Activated CD4-positive, alpha-beta T cell treated with anti-CD3 and anti-CD28 coated beads for 36 hours (primary cell): Measurements from ENCODE around the gene SELENOW. TPM values are rescaled to one million over a fixed set of nuclear protein-coding genes. Genes with fewer than 3 reads are reported as not detected.

Experiments used
- ATAC-seq: fragments of 200-7000 bp; cut with Tn5 transposase; one replicate; pipeline ENCODE4 v1.10.0; 2021; ENCODE audit warnings: mild to moderate bottlenecking, moderate library complexity
- CTCF ChIA-PET: fragments of 350-600 bp; sonication (Branson Sonifier 250); formaldehyde crosslinking; loops from one replicate; lab custom pipeline; 2021; ENCODE audit warnings: antibody characterized with exemption; lab: Charles Lee
- POLR2A ChIA-PET: fragments of 350-600 bp; sonication (Branson Sonifier 250); formaldehyde crosslinking; loops from one replicate; lab custom pipeline; 2021; ENCODE audit warnings: antibody characterized with exemption, inconsistent platforms; lab: Charles Lee
- DNase-seq: peaks from one replicate; pipeline ENCODE4 v3.0.0-alpha.2; 2020
- H3K27ac Mint-ChIP-seq: one replicate; pipeline ENCODE4 v1.8.0; 2021; ENCODE audit warnings: mixed read lengths
- H3K27me3 Mint-ChIP-seq: one replicate; pipeline ENCODE4 v1.8.0; 2021; ENCODE audit warnings: mixed read lengths
- H3K36me3 Mint-ChIP-seq: one replicate; pipeline ENCODE4 v1.8.0; 2021; ENCODE audit warnings: low read depth, mixed read lengths
- H3K4me1 Mint-ChIP-seq: one replicate; pipeline ENCODE4 v1.8.0; 2021; ENCODE audit warnings: mixed read lengths
- H3K4me3 Mint-ChIP-seq: one replicate; pipeline ENCODE4 v1.8.0; 2021; ENCODE audit warnings: mild to moderate bottlenecking, moderate library complexity, mixed read lengths
- H3K9me3 Mint-ChIP-seq: one replicate; pipeline ENCODE4 v1.8.0; 2021; ENCODE audit warnings: low read depth, mixed read lengths
- intact Hi-C, 2 experiments: fragments of 100-400 bp; cut with DNase I in 1 of 2; cut with micrococcal nuclease in 1 of 2; formaldehyde crosslinking; loops; one replicate each; pipeline versions ENCODE4 v1.14.2 to v1.15.1; 2022 to 2024; cut with DNase I, micrococcal nuclease
- total RNA-seq, 2 experiments: library from RNA; stranded (reverse); gene quantifications; one replicate each; pipeline ENCODE4 v1.2.3, GENCODE V29; 2021

Gene SELENOW
- total RNA-seq, result 100 to 1,000 TPM; 150 to 178 TPM

- Mint-ChIP-seq H3K9me3 (no peaks in the 10 kb centered on the region), H3K4me1 (peaks cover 20% of the 10 kb centered on the region), H3K36me3 (peaks cover 21% of the 10 kb centered on the region), H3K27ac (peak within 1 kb of the TSS; percentile 92), H3K4me3 (peak within 1 kb of the TSS; percentile 95), H3K27me3 (no peaks in the 10 kb centered on the region)
- CTCF ChIA-PET, result interaction anchor here (0.6 to 3.4 kb wide), 5 partner anchors 12 to 341 kb away, joined by 3 to 18 read pairs (median 3); no protein-coding TSS in a partner anchor
- POLR2A ChIA-PET, result interaction anchor here (0.5 to 0.6 kb wide), 2 partner anchors 42 to 485 kb away, joined by 4 read pairs; no protein-coding TSS in a partner anchor
- DNase-seq (peak; percentile 87), ATAC-seq (peak; percentile 92)
- intact Hi-C loops, result loop anchor here in 1 of 2 experiments (1.0 kb wide), 3 partner anchors 33 to 504 kb away; partner anchors contain the start of genes INAFM1, NAPA and NOP53
Measured at GRCh38 chr19:47778049-47778953, at the start of gene SELENOW. Gene SELENOW, plus strand, starts transcription at chr19:47778703. Its CDS starts 83 bp downstream, at chr19:47778786.

GRCh38 chr19:47729468-47729798 is 49.1 kb upstream of the SELENOW start:
- peak overlapping the region; percentile 75 for H3K27ac Mint-ChIP-seq
- H3K4me1 Mint-ChIP-seq, result peaks cover 22% of the 10 kb centered on the region
- no peaks in the 10 kb centered on the region for H3K9me3 Mint-ChIP-seq
- CTCF ChIA-PET, result interaction anchor here (0.6 to 0.8 kb wide), 2 partner anchors 72 to 84 kb away, joined by 3 read pairs; no protein-coding TSS in a partner anchor
- intact Hi-C loops, result loop anchor here in 1 of 2 experiments (1.0 kb wide), 1 partner anchor 14 kb away; no protein-coding TSS in a partner anchor
- H3K27me3 Mint-ChIP-seq, result peaks cover 21% of the 10 kb centered on the region
- DNase-seq, result peak; percentile 64
- peak overlapping the region; percentile 78 for H3K4me3 Mint-ChIP-seq
- peak; percentile 69 for ATAC-seq
- POLR2A ChIA-PET, result no interaction called here
- no peaks in the 10 kb centered on the region for H3K36me3 Mint-ChIP-seq

- ChIA-PET POLR2A (no interaction called here), CTCF (interaction anchor here (0.8 kb wide), 1 partner anchor 83 kb away, joined by 3 read pairs; no protein-coding TSS in a partner anchor)
- DNase-seq (peak; percentile 83), ATAC-seq (peak; percentile 93)
- Mint-ChIP-seq H3K4me3 (peak overlapping the region; percentile 78), H3K36me3 (no peaks in the 10 kb centered on the region), H3K27ac (peak overlapping the region; percentile 75), H3K9me3 (no peaks in the 10 kb centered on the region), H3K4me1 (peaks cover 22% of the 10 kb centered on the region), H3K27me3 (peaks cover 20% of the 10 kb centered on the region)
- intact Hi-C loops, result loop anchor here in 1 of 2 experiments (1.0 kb wide), 1 partner anchor 13 kb away; no protein-coding TSS in a partner anchor
Measured at GRCh38 chr19:47729799-47730520, 48.5 kb upstream of the SELENOW start.

GRCh38 chr19:47730521-47730889 is 48.0 kb upstream of the SELENOW start:
- no peak overlapping the region for H3K27ac Mint-ChIP-seq
- H3K36me3 Mint-ChIP-seq, result no peaks in the 10 kb centered on the region

GRCh38 chr19:47730910-47731309 is 47.6 kb upstream of the SELENOW start:
- no peak overlapping the region for H3K27ac Mint-ChIP-seq
- intact Hi-C loops, result no loop called here
- ATAC-seq, result no peak
- POLR2A ChIA-PET, result no interaction called here
- CTCF ChIA-PET, result interaction anchor here (0.5 to 1.5 kb wide), 2 partner anchors 7 to 301 kb away, joined by 3 read pairs; no protein-coding TSS in a partner anchor
- no peaks in the 10 kb centered on the region for H3K36me3 Mint-ChIP-seq
- DNase-seq, result no peak
- H3K4me1 Mint-ChIP-seq, result peaks cover 22% of the 10 kb centered on the region
- no peak overlapping the region for H3K4me3 Mint-ChIP-seq
- H3K27me3 Mint-ChIP-seq, result peaks cover 18% of the 10 kb centered on the region
- H3K9me3 Mint-ChIP-seq, result no peaks in the 10 kb centered on the region

More at GRCh38 chr19:47730521-47730889, 48.0 kb upstream of the SELENOW start:
- POLR2A ChIA-PET, result no interaction called here
- intact Hi-C loops, result no loop called here
- CTCF ChIA-PET, result interaction anchor here (0.5 kb wide), 1 partner anchor 301 kb away, joined by 3 read pairs; no protein-coding TSS in a partner anchor
- H3K4me1 Mint-ChIP-seq, result peaks cover 22% of the 10 kb centered on the region
- H3K4me3 Mint-ChIP-seq, result peak overlapping the region; percentile 78
- no peaks in the 10 kb centered on the region for H3K9me3 Mint-ChIP-seq
- ATAC-seq (no peak), DNase-seq (no peak)
- H3K27me3 Mint-ChIP-seq, result peaks cover 18% of the 10 kb centered on the region

- H3K9me3 Mint-ChIP-seq, result no peaks in the 10 kb centered on the region
- CTCF ChIA-PET, result interaction anchor here (0.7 to 1.8 kb wide), 2 partner anchors 22 to 113 kb away, joined by 3 to 7 read pairs; partner anchors contain the start of gene EHD2
Measured at GRCh38 chr19:47735131-47735530, 43.4 kb upstream of the SELENOW start.

GRCh38 chr19:47740866-47741519 is 37.5 kb upstream of the SELENOW start:
- H3K27ac Mint-ChIP-seq, result no peak overlapping the region
- intact Hi-C loops, result loop anchor here in 1 of 2 experiments (5.0 kb wide), 1 partner anchor 629 kb away; the partner anchor contains the start of gene ZC3H4
- H3K4me1 Mint-ChIP-seq, result peaks cover 21% of the 10 kb centered on the region
- no peaks in the 10 kb centered on the region for H3K9me3 Mint-ChIP-seq
- H3K36me3 Mint-ChIP-seq, result peaks cover 5% of the 10 kb centered on the region
- H3K27me3 Mint-ChIP-seq, result no peaks in the 10 kb centered on the region
- H3K4me3 Mint-ChIP-seq, result no peak overlapping the region
- ATAC-seq (no peak), DNase-seq (no peak)
- CTCF ChIA-PET, result interaction anchor here (0.6 to 2.8 kb wide), 5 partner anchors 12 to 132 kb away, joined by 3 to 18 read pairs (median 3); partner anchors contain the start of gene EHD2
- POLR2A ChIA-PET, result no interaction called here

More at GRCh38 chr19:47735131-47735530, 43.4 kb upstream of the SELENOW start:
- peaks cover 4% of the 10 kb centered on the region for H3K4me1 Mint-ChIP-seq
- intact Hi-C loops, result no loop called here
- POLR2A ChIA-PET, result no interaction called here
- DNase-seq (no peak), ATAC-seq (no peak)
- no peaks in the 10 kb centered on the region for H3K36me3 Mint-ChIP-seq
- H3K27ac Mint-ChIP-seq, result no peak overlapping the region
- peaks cover 8% of the 10 kb centered on the region for H3K27me3 Mint-ChIP-seq
- H3K4me3 Mint-ChIP-seq, result no peak overlapping the region

GRCh38 chr19:47741544-47742140 is 36.9 kb upstream of the SELENOW start:
- ChIA-PET CTCF (no interaction called here), POLR2A (interaction anchor here (0.7 kb wide), 1 partner anchor 10 kb away, joined by 7 read pairs; no protein-coding TSS in a partner anchor)
- peaks cover 22% of the 10 kb centered on the region for H3K4me1 Mint-ChIP-seq
- H3K9me3 Mint-ChIP-seq, result no peaks in the 10 kb centered on the region
- peak overlapping the region; percentile 1 for H3K27ac Mint-ChIP-seq
- DNase-seq, result no peak
- H3K4me3 Mint-ChIP-seq, result no peak overlapping the region
- no peak for ATAC-seq
- H3K27me3 Mint-ChIP-seq, result no peaks in the 10 kb centered on the region
- intact Hi-C loops, result loop anchor here in 1 of 2 experiments (5.0 kb wide), 1 partner anchor 629 kb away; the partner anchor contains the start of gene ZC3H4
- H3K36me3 Mint-ChIP-seq, result peaks cover 5% of the 10 kb centered on the region

- ChIA-PET CTCF (interaction anchor here (0.9 to 4.6 kb wide), 4 partner anchors 17 to 30 kb away, joined by 3 to 52 read pairs (median 5); partner anchors contain the start of gene EHD2), POLR2A (interaction anchor here (0.7 kb wide), 1 partner anchor 9 kb away, joined by 7 read pairs; no protein-coding TSS in a partner anchor)
- Mint-ChIP-seq H3K4me1 (peaks cover 26% of the 10 kb centered on the region), H3K9me3 (no peaks in the 10 kb centered on the region), H3K27ac (no peak overlapping the region), H3K36me3 (peaks cover 12% of the 10 kb centered on the region), H3K27me3 (no peaks in the 10 kb centered on the region), H3K4me3 (peak overlapping the region; percentile 98)
- intact Hi-C loops, result loop anchor here (1.0 to 5.0 kb wide), 8 partner anchors 13 to 630 kb away; partner anchors contain the start of genes EHD2 (in 2 of the 2), KPTN (in 1 of the 2) and ZC3H4 (in 1 of the 2)
- ATAC-seq (no peak), DNase-seq (no peak)
Measured at GRCh38 chr19:47742634-47743033, 35.9 kb upstream of the SELENOW start.
